Esophagus muscularis mucosa (tissue), 3 donors: ENCODE data around the gene XCL2.

Experiments used
- CTCF ChIP-seq, 3 experiments: fragments of 200-600 bp in 2 of 3; fragments of 450-650 bp in 1 of 3; sonication (generic) in 2 of 3; IDR thresholded peaks; one replicate each; pipeline ENCODE4 v1.5.1; 2017 to 2019; ENCODE audit warnings: antibody characterized with exemption in 3 of 3, mild to moderate bottlenecking in 2 of 3, moderate library complexity in 1 of 3
- POLR2A ChIP-seq: fragments of 450-650 bp; IDR thresholded peaks from one replicate; pipeline ENCODE4 v1.6.1; 2017; ENCODE audit warnings: antibody characterized with exemption, moderate library complexity, mild to moderate bottlenecking, low read depth
- POLR2AphosphoS5 ChIP-seq, 2 donors: sonication (generic); formaldehyde crosslinking; IDR thresholded peaks; one replicate each; pipeline ENCODE4 v1.6.1; 2017; ENCODE audit warnings: antibody characterized with exemption in 2 of 2

GRCh38 chr1:168589167-168589566, 45.4 kb upstream of the XCL2 start:
- TF ChIP-seq POLR2A (no peak), CTCF (IDR thresholded peaks at IDR 0.05) (no peak), POLR2AphosphoS5 (IDR thresholded peaks at IDR 0.05) (no peak)
